Mesothelial cell of epicardium (in vitro differentiated cells): ENCODE results near the gene NPB. TPM values are rescaled to one million over a fixed set of nuclear protein-coding genes. Genes with fewer than 3 reads are reported as not detected.

Source experiments
- DNase-seq, 2 experiments: peaks; one replicate each; pipeline ENCODE4 v3.0.0; 2021; ENCODE audit warnings: low spot score in 2 of 2; ENCODE audit not compliant: unreplicated experiment in 2 of 2
- H3K27ac Mint-ChIP-seq: 2 replicates; pipeline ENCODE4 v1.8.0; 2021; ENCODE audit warnings: mixed read lengths
- H3K27me3 Mint-ChIP-seq: 2 replicates; pipeline ENCODE4 v1.8.0; 2021; ENCODE audit warnings: low read depth, mixed read lengths
- H3K36me3 Mint-ChIP-seq: 2 replicates; pipeline ENCODE4 v1.8.0; 2021; ENCODE audit warnings: mixed read lengths
- H3K4me1 Mint-ChIP-seq: 2 replicates; pipeline ENCODE4 v1.8.0; 2021; ENCODE audit warnings: mixed read lengths
- H3K4me3 Mint-ChIP-seq: 2 replicates; pipeline ENCODE4 v1.8.0; 2021; ENCODE audit warnings: mild to moderate bottlenecking, moderate library complexity, mixed read lengths
- H3K9me3 Mint-ChIP-seq: 2 replicates; pipeline ENCODE4 v1.8.0; 2021; ENCODE audit warnings: mixed read lengths
- total RNA-seq: library from RNA; stranded (reverse); gene quantifications from 3 replicates; pipeline ENCODE4 v1.2.1, GENCODE V29; 2021
- TF ChIP-seq, protein P1 (sequence below): fragments of 200-600 bp; sonication (generic); IDR thresholded peaks from one replicate; pipeline ENCODE4 v1.5.0; 2021; ENCODE audit warnings: antibody characterized with exemption; ENCODE audit not compliant: unreplicated experiment

The NPB gene
- total RNA-seq, 1 donor from 2014 or later: 1.7 TPM

GRCh38 chr17:81921537-81921862 lies 19.5 kb downstream of the NPB start:
- DNase-seq: no peak
- no peak overlapping the region for H3K4me3 Mint-ChIP-seq
- peaks cover 35% of the 10 kb centered on the region for H3K4me1 Mint-ChIP-seq
- no peaks in the 10 kb centered on the region for H3K9me3 Mint-ChIP-seq
- no peaks in the 10 kb centered on the region for H3K27me3 Mint-ChIP-seq
- H3K27ac Mint-ChIP-seq: no peak overlapping the region
- H3K36me3 Mint-ChIP-seq: peaks cover 6% of the 10 kb centered on the region
- TF ChIP-seq, protein P1, sequence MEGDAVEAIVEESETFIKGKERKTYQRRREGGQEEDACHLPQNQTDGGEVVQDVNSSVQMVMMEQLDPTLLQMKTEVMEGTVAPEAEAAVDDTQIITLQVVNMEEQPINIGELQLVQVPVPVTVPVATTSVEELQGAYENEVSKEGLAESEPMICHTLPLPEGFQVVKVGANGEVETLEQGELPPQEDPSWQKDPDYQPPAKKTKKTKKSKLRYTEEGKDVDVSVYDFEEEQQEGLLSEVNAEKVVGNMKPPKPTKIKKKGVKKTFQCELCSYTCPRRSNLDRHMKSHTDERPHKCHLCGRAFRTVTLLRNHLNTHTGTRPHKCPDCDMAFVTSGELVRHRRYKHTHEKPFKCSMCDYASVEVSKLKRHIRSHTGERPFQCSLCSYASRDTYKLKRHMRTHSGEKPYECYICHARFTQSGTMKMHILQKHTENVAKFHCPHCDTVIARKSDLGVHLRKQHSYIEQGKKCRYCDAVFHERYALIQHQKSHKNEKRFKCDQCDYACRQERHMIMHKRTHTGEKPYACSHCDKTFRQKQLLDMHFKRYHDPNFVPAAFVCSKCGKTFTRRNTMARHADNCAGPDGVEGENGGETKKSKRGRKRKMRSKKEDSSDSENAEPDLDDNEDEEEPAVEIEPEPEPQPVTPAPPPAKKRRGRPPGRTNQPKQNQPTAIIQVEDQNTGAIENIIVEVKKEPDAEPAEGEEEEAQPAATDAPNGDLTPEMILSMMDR: no peak

DNA sequence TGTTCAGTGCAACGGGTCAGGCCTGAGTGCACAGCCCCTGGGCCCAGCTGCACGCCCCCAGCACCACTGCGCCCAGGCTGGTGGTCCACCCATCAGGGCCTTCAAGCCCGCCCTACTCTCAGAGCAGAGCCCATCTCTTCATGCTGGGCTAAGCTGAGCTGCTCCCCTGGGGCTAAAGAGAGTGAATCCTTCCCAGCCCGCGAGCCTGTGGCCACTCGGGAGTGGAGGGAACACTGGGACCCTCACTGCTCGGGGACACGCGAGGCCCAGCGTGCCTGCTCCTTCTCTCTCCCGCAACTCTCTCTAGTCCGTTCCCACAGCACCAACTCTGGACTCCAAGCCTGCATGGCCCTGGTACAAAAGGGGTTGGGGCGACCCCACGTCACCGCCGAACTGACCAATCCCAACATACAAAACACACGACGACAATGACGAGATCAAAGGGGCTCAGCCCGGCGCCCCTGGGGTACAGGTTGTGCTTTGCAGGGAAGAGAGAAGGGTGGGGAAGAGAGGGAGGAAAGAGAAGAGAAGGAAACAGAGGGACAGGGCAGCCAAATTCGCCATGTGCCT lies 20.0 kb downstream of the NPB start:
- Mint-ChIP-seq H3K9me3 (no peaks in the 10 kb centered on the region), H3K27me3 (no peaks in the 10 kb centered on the region), H3K4me3 (no peak overlapping the region), H3K27ac (no peak overlapping the region), H3K36me3 (peaks cover 6% of the 10 kb centered on the region), H3K4me1 (peaks cover 31% of the 10 kb centered on the region)
- DNase-seq: no peak
- TF ChIP-seq, protein P1: no peak

DNA sequence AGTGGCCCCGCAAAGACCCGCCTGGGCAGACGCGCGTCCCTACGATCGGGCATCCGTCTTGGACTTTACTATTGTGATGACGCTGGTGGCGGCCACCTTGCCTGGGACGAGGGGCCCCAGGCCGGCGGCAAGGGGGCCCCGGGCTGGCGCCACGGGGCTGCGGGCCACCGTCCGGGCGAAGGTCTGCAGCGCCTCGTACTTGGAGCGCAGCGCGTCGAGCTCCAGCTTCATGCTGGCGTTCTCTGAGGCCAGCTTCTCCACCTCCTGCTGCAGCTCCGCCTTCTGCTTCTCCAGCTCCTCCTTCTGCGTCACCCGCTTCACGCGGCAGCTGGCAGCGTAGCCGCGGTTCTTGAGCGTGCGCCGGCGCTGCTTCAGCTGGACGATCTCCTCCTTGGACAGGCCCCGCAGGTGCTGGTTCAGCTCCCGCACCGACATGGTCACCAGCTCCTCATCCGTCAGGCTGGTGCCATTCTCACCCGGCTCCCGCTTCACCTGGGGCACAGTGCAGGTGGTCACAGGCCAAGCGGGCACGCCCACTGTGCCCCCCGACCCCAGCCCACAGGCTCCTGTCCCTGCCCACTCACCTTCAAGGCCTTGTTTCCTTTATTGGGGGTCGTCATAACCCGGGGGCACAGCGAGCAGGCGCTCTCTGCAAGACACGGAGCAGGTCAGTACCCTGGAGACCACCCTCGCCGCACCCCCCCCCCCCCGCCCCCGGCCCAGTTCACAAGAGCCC lies 20.7 kb downstream of the NPB start:
- H3K9me3 Mint-ChIP-seq: no peaks in the 10 kb centered on the region
- TF ChIP-seq, protein P1: no peak
- H3K4me1 Mint-ChIP-seq: peaks cover 27% of the 10 kb centered on the region
- no peak overlapping the region for H3K4me3 Mint-ChIP-seq
- peaks cover 6% of the 10 kb centered on the region for H3K36me3 Mint-ChIP-seq
- no peak for DNase-seq
- H3K27me3 Mint-ChIP-seq: no peaks in the 10 kb centered on the region
- peak overlapping the region; percentile 47 for H3K27ac Mint-ChIP-seq

- Mint-ChIP-seq H3K27me3 (no peaks in the 10 kb centered on the region), H3K9me3 (no peaks in the 10 kb centered on the region), H3K4me3 (peak overlapping the region; percentile 50), H3K36me3 (peaks cover 6% of the 10 kb centered on the region), H3K27ac (peak overlapping the region; percentile 86), H3K4me1 (peaks cover 29% of the 10 kb centered on the region)
- TF ChIP-seq, protein P1: no peak
- peak in 1 of 2 experiments; percentile 66 for DNase-seq
Observed at GRCh38 chr17:81923302-81924260, 21.5 kb downstream of the NPB start.

GRCh38 chr17:81924557-81925532 lies 22.8 kb downstream of the NPB start:
- Mint-ChIP-seq H3K9me3 (no peaks in the 10 kb centered on the region), H3K4me3 (peak overlapping the region; percentile 78), H3K27ac (peak overlapping the region; percentile 97), H3K27me3 (no peaks in the 10 kb centered on the region), H3K36me3 (peaks cover 6% of the 10 kb centered on the region), H3K4me1 (peaks cover 32% of the 10 kb centered on the region)
- TF ChIP-seq, protein P1: no peak
- DNase-seq: no peak
